HG02763 (cell line): ENCODE measurements around the gene TMEM178A.

Experiments used
- ATAC-seq: cut with Tn5 transposase; IDR thresholded peaks from one replicate; pipeline ENCODE4 v1.9.1; 2021; ENCODE audit warnings: mild to moderate bottlenecking, moderate library complexity; ENCODE audit not compliant: unreplicated experiment

The TMEM178A gene

DNA sequence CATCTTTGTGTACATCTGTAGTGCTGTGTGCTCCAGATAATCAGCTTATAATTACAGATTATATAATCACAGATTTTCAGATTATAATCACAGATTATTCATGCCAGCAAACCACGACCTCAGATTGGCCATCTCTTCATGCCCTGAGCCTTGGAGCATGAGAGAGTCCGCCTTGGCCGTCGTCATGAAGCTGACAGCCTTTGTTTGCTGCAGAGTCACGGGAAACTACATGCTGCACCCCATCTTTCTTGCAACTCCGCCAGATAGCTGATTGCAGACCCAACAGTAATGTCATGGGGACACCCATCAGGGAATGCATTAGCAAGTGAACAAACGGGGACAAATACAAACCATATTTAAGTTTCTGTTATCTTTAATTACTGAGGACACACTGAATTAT is 7.3 kb downstream of the TMEM178A start:
- no peak for ATAC-seq

DNA sequence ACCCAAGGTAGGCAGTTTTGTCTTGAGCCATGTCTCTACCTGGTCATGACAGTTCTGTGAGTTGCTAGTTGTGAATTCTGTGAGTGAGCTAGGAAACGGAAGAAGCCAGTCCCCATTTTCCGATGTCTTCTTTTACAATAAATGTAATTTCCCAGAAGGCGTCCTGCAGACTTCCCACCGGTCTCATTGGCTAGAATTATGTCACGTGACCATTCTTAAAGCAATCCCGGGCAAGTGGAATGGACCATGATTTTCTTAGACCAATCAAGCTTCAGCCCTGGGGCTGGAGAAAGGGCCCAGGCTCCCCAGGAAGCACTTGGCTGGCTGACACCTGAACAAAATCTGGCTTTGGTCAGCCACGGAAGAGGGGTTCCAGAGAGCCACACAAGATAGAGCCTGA is 10.6 kb downstream of the TMEM178A start:
- no peak for ATAC-seq

DNA sequence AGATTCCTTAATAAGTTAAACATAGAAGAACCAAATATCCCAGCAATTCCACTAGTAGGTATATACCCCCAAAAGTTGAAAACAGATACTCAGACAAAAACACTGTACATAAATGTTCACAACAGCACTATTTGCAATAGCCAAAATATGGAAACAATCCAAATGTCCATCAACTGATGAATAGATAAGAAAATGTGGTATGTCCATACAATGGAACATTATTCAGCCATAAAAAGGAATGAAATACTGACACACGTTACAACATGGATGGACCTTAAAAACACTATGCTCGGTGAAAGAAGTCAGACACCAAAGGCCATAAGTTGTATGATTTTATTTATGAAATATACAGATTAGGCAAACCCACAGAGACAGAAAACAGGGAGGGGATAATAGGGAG is 12.5 kb downstream of the TMEM178A start:
- no peak for ATAC-seq

DNA sequence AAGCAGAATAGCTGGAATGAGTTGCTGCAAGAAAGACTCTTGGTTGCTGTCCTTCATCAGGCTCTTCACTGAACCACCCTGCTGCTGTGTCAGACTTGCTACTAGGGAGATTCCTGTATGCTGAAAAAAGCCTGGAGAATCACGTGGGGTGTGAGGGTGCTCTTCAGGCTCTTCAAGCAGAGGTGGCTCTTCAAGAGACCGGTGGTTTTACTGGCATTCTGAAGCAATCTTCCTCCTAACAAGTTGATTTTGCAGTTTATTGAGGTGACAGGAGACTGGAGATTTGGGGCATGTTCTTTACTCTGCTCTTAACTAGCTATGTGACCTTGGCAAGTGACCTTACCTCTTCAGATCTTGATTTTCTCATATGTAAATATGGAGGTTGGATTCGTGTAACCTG is 14.1 kb downstream of the TMEM178A start:
- ATAC-seq = no peak

DNA sequence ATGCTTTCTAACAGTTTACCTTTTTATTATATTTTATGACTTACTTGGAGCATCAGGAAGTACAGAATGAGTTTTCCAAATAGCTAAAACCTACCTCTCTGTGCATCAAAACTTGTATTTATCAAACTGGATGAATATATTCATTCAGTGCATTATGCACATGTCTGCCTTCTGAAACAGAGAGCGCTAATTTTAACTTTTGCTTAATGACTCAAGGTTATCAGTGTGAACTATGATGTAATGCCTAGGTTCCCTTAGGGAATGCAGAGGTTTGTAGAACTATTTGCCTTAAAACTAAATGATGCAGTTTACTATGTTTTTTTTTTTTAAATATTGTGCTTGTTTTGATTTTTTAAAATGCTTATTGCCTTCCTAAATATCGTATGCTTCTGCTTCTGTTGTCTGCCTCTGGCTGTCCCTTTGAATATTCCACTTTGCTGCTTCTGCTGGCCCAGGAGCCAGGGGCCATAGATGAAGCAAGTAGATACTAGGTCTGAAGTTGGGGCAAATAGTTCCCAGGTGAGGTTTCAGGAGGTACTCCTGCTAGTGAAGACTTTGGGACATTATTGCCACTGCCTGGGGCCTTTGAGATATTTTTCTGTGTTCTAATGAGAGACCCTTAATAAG is 16.5 kb downstream of the TMEM178A start:
- ATAC-seq = no peak

DNA sequence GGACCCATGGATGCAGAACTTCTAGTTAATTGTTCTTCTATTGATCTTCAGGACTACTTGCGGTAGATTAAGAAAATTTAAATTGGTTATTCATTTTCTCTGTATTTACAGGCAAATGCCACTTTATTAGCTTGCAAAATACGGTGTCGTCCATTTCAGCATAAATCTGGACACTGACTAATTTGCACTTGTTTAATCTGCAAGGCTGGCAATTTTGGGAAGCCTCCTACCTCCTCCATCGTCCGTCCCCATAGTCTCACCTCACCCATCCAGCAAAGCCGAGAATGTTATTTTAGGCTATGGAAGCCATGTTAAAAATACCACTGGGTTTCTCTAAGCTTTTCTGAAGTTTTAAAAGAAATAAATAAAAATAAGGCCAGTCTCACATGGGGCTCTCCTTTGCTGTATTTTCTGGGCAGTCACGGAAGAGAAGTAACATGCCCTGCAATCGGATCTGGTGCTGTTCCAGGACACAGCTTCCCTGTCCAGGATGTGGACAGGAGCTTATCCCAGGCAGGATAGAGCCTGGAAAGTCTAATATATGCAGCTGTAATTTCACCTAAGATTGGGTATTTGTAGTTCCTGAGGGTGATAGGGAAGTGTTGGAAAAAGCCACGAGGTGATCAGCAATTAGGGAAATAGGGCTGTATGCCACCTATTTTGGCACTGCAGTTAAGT is 17.4 kb downstream of the TMEM178A start:
- no peak for ATAC-seq

DNA sequence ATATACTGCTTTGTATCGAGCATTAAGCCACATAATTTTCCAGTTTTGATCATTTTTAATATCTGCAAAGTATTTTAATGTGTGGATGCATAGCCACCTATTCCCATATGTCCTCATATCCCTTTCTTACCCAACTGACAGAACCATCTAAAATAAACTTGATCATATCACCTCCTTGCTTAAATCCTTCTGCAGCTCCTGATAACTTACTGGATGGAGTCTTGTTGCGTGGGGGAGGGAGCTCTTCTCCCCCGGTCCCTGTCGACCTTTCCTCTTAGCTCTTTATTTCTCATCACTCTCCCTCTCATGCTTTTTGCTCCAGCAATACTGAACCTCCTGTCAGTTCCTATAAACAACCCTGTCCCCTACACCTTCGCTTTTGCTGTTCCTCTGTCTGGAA is 18.7 kb downstream of the TMEM178A start:
- no peak for ATAC-seq

DNA sequence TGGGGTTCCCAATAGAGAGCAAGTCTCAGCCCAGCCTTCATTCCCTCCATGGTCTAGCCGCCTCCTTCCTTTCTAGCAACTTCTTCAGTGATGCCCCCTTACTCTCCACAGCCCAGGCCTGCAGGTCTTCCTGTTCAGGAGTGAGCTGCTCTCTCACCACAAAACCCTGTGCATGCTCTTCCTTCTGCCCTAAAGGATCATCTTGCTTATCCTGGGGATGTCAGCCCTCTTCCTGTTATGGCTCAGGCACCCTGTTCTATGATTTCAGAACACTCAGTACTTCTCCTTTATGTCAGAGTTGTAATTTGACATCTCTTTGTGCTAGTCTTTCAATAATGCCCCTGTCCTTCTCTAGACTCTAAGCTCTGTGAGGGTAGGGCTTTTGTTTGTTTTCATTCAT is 19.4 kb downstream of the TMEM178A start:
- no peak for ATAC-seq

DNA sequence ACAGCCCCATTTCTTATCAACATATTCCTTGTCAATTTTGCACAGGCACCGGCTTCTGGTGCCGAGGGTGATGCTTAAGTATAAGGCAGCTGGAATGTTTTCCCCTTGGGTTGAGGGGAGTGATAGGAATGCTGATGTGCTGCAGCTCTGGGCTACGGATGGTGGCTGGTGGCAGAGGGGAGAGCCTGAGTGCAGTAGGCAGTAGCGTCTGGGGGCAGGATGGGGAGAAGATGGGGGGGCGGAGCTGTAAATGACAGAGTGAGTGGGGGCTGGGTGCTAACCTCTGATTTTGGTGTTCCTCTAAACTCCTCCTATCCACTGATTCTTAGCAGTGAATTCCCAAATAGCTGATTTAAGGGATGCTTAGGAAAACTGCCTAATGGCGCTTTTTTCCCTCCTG is 20.7 kb downstream of the TMEM178A start:
- ATAC-seq = no peak

DNA sequence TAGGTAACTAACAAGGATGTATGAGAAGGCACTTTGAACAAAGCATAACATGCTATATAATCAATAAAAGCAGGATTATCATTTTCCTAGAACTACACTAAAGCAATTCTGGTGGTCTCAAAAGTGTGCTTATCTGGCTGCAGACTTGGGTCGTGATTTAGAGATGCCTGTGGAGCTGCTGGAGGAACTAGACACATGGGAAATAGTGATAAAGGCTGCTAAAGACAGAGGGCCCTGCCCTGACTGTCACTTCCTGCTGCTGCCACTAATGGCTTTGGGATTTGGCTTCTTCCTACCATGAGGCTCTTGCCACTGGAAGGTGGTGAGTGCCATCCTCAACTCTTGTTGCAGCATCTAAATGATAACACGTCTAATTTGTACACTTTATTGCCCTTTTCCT is 22.5 kb downstream of the TMEM178A start:
- ATAC-seq = no peak

DNA sequence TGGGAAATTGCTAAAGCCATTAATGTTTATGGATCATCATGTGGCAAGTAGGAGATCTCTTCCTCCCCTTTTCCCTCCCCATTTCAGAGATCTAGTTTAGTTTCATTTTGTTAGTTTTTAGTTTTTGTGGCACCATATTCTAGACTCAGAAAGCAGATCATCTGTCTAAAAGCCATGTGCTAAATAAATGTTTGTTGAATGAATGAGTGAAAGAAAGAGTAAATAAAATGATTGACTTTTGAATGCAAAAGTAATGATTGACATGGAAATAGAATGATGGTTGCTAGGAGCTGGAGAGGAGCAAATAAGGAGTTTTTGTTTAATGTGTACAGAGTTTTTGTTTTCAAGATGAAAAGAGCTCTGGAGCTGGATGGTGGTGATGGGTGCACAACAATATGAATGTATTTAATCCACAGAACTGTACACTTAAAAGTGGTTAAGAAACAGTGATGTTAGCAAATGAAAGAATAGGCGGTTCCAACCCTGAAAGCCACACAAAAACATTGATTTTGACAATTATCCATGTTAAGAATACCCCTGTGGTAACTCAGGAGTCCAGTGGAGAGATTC is 23.6 kb downstream of the TMEM178A start:
- ATAC-seq = no peak

DNA sequence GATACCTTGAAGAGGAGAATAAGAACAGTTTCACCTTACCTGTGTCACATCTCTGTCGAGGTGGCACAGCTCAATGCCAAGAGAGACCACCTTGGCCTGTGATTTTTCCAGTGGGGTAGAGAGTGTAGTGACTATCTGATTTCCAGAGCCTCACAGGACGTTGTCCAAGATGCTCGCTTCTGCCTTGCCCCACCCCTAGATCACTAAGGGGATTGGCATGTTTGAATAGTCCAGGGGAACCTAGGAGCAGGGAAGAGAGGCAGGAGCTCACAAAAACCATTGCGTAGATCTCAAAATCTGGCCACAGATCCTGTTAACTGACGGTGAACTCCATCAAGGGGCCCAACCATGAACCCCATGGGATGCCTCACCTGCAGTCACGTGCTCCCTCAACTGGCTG is 24.2 kb downstream of the TMEM178A start:
- ATAC-seq = no peak

DNA sequence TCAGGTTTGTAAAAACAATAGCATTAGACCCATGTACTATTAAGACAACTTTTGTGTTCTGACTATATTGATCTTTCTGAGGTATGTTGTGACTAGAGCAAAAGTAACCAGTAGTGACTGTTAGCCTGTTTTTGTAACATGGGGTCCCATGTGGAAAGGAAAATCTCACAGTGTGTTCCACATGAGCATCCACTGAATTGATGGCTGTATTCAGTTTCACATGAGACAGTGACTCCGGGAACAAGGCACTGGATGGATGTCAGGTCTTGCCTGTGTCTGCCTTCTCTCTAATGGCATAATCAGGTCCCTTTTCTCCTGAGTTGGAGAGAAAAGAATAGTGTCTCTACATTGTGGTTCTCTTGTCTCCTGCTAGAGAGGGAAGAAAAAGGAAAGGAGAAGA is 27.5 kb downstream of the TMEM178A start:
- ATAC-seq = no peak

DNA sequence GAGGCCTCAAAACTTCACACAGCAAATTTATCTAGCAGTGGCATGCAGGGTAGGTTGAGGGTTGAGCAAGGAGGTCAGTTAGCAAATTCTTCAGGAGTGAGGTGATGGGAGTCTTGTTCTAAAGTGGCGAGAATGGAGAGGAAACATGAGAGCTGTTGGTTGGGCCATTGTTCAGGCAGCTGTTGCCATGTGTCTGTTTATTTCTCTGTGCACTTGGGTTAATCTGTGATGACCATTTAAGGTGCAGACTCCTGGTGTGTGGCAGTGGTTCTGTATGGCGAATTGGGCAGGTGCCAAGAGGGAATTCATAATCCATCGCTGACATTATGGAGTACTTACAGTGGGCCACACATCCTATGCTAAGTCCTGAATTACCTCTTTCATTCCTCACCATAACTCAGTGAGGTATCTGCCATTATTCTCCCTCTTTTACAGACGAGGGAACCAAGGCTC is 30.4 kb downstream of the TMEM178A start:
- ATAC-seq = no peak

DNA sequence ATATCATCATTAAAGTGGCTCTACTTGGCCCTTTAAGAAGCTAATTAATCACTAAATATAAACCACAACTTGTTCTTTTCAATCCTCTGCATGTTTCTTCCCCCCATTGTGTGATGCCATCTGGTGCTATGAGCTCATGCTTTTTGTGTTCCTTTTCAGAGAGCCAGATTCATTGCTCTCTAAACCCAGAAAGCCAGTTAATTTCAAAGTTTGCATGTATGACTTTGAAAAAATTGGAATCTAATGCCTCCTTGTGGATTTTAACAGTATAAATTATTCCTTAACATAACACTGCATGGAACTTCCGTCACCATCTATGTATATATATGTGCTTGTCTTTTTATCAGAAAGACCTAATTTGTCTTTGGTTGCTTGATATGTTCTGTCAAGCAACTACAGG is 31.1 kb downstream of the TMEM178A start:
- no peak for ATAC-seq

DNA sequence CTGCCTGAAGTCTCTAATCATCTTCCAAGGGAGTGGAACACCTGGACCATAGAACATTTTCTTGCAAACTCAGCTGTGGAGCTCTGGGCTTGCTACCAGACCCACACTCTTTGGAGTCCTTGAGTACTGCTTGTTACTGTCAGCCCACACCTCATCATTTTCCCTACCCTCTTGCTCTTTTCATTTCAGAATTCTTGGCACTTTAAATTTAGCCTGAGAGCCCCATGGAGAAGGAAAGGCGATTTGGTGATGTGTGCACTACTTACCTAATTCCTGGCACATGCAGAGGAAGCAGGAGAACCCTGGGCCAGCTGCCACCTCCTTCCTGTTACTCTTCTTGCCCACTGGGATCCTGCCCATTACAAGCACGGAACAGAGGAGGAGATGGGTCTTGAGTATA is 31.7 kb downstream of the TMEM178A start:
- no peak for ATAC-seq

DNA sequence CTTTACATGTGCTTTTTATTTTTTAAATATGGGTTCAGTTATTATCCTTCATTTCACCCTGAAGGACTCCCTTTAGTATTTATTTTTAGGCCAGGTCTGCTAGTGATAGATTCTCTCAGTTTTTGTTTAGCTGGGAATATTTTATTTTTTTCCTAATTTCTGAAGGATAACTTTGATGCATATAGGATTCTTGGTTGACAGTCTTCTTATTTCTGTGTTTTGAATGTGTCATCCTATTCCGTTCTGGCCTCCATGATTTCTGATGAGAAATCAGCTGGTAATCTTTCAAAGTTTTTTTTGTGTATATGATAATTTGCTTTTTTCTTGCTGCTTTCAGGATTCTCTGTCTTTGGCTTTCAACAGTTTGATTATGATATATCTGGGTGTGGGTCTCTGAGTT is 35.4 kb downstream of the TMEM178A start:
- no peak for ATAC-seq

DNA sequence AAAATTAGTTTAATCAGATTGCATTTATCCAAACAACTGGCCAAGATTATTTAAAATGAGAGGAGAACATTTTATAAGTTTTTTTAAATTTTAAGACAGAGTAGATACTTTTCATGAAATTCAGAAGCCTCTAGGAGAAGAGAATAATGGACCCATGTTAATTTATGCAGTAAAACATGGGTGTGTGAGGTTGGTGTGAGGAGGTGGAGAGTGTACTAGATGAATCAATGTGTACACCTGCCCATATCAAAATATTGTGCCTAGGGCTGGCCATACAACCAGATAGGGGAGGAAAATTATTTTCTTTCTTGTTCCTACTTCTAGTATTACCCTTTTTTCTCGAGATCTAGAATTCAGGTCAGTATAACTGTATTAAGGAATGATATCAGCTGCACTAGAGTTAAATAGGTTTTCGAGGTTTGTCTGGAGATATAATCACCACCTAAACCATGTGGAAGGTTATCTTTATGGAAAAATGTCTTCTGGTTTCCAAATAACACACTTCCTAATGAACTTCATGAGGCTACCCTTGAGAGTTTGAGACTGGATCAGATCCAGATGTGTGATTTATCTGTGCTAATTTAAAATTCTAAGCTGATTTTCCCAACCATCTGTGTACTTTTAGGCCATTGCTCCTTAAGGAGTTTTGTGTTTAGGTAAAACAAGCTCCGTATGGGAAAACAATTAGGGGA is 37.6 kb downstream of the TMEM178A start:
- ATAC-seq = no peak

DNA sequence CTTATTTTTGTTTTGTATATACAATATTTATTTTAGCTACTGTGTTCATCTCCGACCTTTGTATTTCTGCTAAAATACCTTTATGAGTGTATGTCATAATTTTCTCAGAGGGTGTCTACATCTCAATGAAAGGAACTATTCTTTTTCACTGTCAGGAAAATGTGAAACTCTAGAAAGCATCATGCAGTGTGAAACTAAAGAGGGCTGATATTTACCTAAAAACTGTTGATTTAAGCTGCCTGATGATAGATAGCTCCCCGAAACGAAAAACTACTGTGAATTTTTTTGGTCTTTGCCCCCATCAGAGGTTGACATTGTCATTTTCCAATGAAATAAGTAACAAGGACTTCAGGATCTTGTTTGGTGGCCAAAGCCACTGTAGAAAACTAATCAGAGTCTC is 38.8 kb downstream of the TMEM178A start:
- no peak for ATAC-seq

DNA sequence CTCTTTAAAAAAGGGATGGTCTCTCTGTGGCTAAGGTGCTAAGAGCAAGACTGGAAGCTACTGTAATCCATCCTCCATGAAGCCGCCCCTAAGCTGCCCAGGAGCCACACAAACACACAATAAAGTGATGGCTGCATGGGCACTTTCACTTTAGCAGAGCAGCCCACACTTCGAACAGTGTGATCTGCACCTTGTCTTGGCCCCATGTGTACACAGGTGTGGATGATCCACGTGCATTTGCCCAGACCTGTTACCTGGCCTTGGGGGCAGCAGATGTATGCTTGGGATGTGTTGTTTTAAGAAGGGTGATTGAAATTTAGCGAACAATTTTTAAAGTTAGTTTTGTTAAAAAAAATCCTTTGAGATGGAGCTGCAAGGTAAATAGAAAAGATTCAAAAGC is 39.9 kb downstream of the TMEM178A start:
- no peak for ATAC-seq

DNA sequence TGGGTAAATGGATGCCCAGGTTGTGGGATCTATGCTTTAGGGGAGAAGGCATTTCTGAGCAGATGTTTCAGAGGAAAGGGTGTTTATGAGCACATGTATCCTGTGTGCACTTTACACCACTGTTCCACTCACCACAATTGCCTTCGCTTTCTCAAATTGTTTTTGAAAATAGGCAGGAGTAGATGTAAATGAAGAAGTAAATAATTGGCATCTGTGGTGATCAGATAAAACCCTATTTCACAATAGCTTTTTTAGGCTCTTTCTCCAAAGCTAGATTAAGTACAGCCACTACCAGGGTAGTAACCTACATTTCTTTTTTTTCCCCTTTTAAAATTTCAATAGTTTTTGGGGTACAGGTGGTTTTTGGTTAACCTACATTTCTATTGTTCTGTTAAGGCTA is 40.6 kb downstream of the TMEM178A start:
- no peak for ATAC-seq

DNA sequence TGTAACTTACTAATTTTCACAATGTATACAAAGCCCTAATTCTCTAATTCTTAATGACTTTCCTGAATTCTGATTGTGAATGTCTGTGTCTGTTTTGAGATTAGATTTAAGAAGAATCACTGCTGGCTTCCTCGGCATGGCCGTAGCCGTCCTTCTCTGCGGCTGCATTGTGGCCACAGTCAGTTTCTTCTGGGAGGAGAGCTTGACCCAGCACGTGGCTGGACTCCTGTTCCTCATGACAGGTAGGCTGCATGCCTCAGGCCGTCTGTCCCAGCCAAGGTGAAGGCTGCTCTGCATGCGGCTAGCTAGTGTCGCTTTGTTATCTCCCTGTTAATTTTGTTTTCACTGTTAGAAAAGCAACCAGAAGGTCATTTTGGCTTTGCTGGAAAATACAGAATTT is 41.2 kb downstream of the TMEM178A start:
- ATAC-seq = no peak
